Right cardiac atrium (tissue), 5 donors: ENCODE measurements around the gene INSYN2B. TPM values are rescaled to one million over a fixed set of nuclear protein-coding genes. Genes with fewer than 3 reads are reported as not detected.

ENCODE experiments used
- ATAC-seq, 2 donors: fragments of 200-7000 bp; cut with Tn5 transposase; one replicate each; pipeline versions ENCODE4 v1.8.0 to v1.9.1; 2020; ENCODE audit warnings: moderate library complexity in 2 of 2, mild to moderate bottlenecking in 1 of 2
- DNase-seq, 3 donors: peaks; one replicate each; pipeline ENCODE4 v3.0.0-alpha.2; 2020
- H3K27ac ChIP-seq: one replicate; pipeline ENCODE4 v1.5.1; 2013; ENCODE audit warnings: mild to moderate bottlenecking, low read length, control low read depth, moderate library complexity
- H3K27me3 ChIP-seq: one replicate; pipeline ENCODE4 v1.6.1; 2013; ENCODE audit not compliant: control insufficient read depth, insufficient read depth
- H3K4me1 ChIP-seq: one replicate; pipeline ENCODE4 v1.6.1; 2013; ENCODE audit warnings: low read length; ENCODE audit not compliant: control insufficient read depth, insufficient read depth
- H3K4me3 ChIP-seq: one replicate; pipeline ENCODE4 v1.5.1; 2013; ENCODE audit warnings: low read length, control low read depth
- H3K9me3 ChIP-seq: one replicate; pipeline ENCODE4 v1.6.1; 2013; ENCODE audit warnings: low read length; ENCODE audit not compliant: control insufficient read depth
- WGBS: extraction: QIAGEN DNeasy Blood & Tissue Kit; methylation state at CpG from one replicate; pipeline ENCODE4 v1.1.7; 2013; 5-methylcytosine and 5-hydroxymethylcytosine counted together
- intact Hi-C, 4 donors: fragments of 100-400 bp; cut with DNase I; formaldehyde crosslinking; loops; one replicate each; pipeline versions ENCODE4 v1.11.0 to v1.14.0; 2022 to 2023
- long read RNA-seq, 4 donors: library from polyadenylated mRNA; unstranded; transcript quantifications; one replicate each; pipeline ENCODE4 v2.0.0, GENCODE V29; 2020 to 2021
- polyA plus RNA-seq: library from polyadenylated mRNA; stranded (reverse); fragments of 200-250 nt; gene quantifications from one replicate; pipeline ENCODE4 v1.2.3, GENCODE V29; 2013
- total RNA-seq, 4 donors: library from RNA; stranded (reverse); fragmentation: NEBNext Ultra II Directional; extraction: Animal tissue kit (Norgen Biotek cat#: 25700); gene quantifications; one replicate each; pipeline ENCODE4 v1.2.1, GENCODE V29; 2021
- donor health status: healthy with polysubstance abuse.
- donor health status: DM: no; HTN: yes; CAD: no.
- donor health status: DM: no; HTN: no; CAD: no.
- donor health status: DM: no; HTN: yes; CAD: no; lungs with severe emphysema.
- donor health status: DM: yes; HTN: yes; CAD: no.

The INSYN2B gene
- total RNA-seq (1 to 10 TPM in 1 of 4 donors, under 1 TPM in 3; 0.14 to 1.4 (median 0.41) TPM), polyA plus RNA-seq (0.20 TPM)
- long read RNA-seq, donor 1, partial matches to known transcripts: 0 of 1 reads
- long read RNA-seq, donor 1, other reads (novel, unspliced or antisense): 1 of 1 reads
- long read RNA-seq, donor 2: 0 reads
- long read RNA-seq, donor 3: 0 reads
- long read RNA-seq, donor 4: 0 reads

GRCh38 chr5:169980418-169981053 lies at the start of gene INSYN2B:
INSYN2B (minus strand) TSS chr5:169980495; CDS start chr5:169883898, 96,597 bp downstream.
- Histone ChIP-seq H3K4me1 (no peaks in the 10 kb centered on the region), H3K27ac (no peak within 1 kb of the TSS), H3K4me3 (peak within 1 kb of the TSS; percentile 45), H3K9me3 (no peaks in the 10 kb centered on the region), H3K27me3 (peaks cover 4% of the 10 kb centered on the region)
- peak; percentile 90 for ATAC-seq
- WGBS: 14% methylated on average over 11 of the region's 11 CpGs
- DNase-seq: peak; percentile 69 to 88 (median 74)
- intact Hi-C loops: loop anchor here (5.0 kb wide), 1 partner anchor 278 kb away; no protein-coding TSS in a partner anchor

- Histone ChIP-seq H3K9me3 (no peaks in the 10 kb centered on the region), H3K4me3 (no peak overlapping the region), H3K27ac (no peak overlapping the region), H3K27me3 (no peaks in the 10 kb centered on the region), H3K4me1 (no peaks in the 10 kb centered on the region)
- ATAC-seq: no peak
- no peak for DNase-seq
- intact Hi-C loops: no loop called here
- WGBS: 60% methylated on average over 2 of the region's 2 CpGs
Measured at GRCh38 chr5:170028124-170028523, 47.8 kb upstream of the INSYN2B start.

DNA sequence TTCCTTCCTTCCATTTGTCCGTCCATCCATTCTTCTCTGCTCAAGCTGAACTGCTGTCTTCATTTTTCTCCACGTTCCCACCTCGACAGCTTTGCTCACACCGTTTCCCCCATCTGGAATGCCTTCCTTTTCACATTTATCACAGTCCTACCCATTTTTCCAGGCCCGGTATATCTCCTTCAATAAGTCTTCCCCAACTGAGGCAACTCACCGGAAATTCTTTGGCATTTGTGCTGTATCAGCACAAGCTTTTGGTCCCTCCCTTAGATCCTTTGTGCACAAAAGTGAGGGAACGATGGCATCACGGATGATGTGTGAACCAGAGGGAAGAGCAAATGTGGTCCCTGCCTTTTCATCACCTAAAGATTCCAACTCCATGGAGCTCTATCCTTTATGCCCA lies 45.6 kb upstream of the INSYN2B start:
- WGBS: 88% methylated on average over 8 of the region's 8 CpGs
- H3K4me1 ChIP-seq: no peaks in the 10 kb centered on the region
- no peaks in the 10 kb centered on the region for H3K9me3 ChIP-seq
- H3K27ac ChIP-seq: no peak overlapping the region
- ATAC-seq (no peak), DNase-seq (no peak)
- no peaks in the 10 kb centered on the region for H3K27me3 ChIP-seq
- H3K4me3 ChIP-seq: no peak overlapping the region
- intact Hi-C loops: no loop called here

GRCh38 chr5:170021506-170021905 lies 41.2 kb upstream of the INSYN2B start:
- intact Hi-C loops: no loop called here
- H3K4me3 ChIP-seq: no peak overlapping the region
- peaks cover 2% of the 10 kb centered on the region for H3K27me3 ChIP-seq
- DNase-seq (no peak), ATAC-seq (no peak)
- H3K27ac ChIP-seq: no peak overlapping the region
- WGBS: 57% methylated on average over 8 of the region's 8 CpGs
- no peaks in the 10 kb centered on the region for H3K4me1 ChIP-seq
- no peaks in the 10 kb centered on the region for H3K9me3 ChIP-seq

- Histone ChIP-seq H3K27ac (no peak overlapping the region), H3K9me3 (no peaks in the 10 kb centered on the region), H3K4me3 (no peak overlapping the region), H3K4me1 (no peaks in the 10 kb centered on the region), H3K27me3 (peaks cover 2% of the 10 kb centered on the region)
- no peak for ATAC-seq
- intact Hi-C loops: no loop called here
- 69% methylated on average over 3 of the region's 3 CpGs for WGBS
- DNase-seq: no peak
Measured at GRCh38 chr5:170020423-170020822, 40.1 kb upstream of the INSYN2B start.

DNA sequence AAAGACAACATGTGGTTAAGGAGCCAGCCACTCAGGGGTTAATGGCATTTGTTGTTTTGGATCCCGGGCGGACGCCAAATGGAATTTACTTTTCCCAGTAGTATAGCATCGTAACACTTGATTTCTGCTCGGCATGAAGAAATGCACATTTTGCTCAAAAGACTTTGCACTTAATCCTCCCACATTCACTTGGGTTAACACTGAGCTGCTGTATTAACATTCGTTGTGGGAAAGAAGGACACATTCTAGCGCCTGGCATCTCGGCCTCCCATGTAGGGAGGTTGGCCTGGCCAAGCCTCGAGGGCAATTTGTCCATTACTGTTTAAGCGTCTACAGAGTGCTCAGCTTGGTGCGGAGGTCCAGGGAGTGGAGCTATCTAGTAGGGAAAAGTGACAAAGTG lies 32.3 kb upstream of the INSYN2B start:
- H3K27ac ChIP-seq: no peak overlapping the region
- no peaks in the 10 kb centered on the region for H3K9me3 ChIP-seq
- intact Hi-C loops: no loop called here
- DNase-seq (no peak), ATAC-seq (no peak)
- H3K4me1 ChIP-seq: no peaks in the 10 kb centered on the region
- no peaks in the 10 kb centered on the region for H3K27me3 ChIP-seq
- 49% methylated on average over 11 of the region's 11 CpGs for whole genome bisulfite sequencing
- H3K4me3 ChIP-seq: no peak overlapping the region

DNA sequence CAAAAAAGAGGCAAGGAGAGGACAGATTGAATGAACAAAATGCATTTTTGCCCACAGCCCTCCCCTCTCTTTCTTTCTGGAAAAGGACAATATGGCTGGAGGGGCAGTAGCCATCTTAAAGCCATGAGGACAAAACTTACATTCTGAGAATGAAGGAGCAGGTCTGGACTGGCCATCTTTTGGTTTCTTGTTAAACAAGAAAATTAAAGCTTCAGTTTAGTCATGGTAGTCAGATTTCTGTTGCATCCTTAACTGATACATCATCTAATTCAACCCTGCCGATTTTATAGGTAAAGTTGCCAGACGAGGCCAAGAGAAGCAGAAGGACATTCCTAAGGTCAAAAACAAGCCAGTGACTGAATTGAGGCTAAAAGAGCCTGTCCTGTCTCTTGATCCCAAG lies 31.5 kb upstream of the INSYN2B start:
- intact Hi-C loops: no loop called here
- WGBS: 83% methylated on average over 2 of the region's 2 CpGs
- H3K9me3 ChIP-seq: no peaks in the 10 kb centered on the region
- H3K27ac ChIP-seq: no peak overlapping the region
- ATAC-seq (no peak), DNase-seq (no peak)
- no peak overlapping the region for H3K4me3 ChIP-seq
- H3K27me3 ChIP-seq: no peaks in the 10 kb centered on the region
- no peaks in the 10 kb centered on the region for H3K4me1 ChIP-seq

- H3K9me3 ChIP-seq: no peaks in the 10 kb centered on the region
- H3K4me1 ChIP-seq: no peaks in the 10 kb centered on the region
- intact Hi-C loops: no loop called here
- no peak overlapping the region for H3K27ac ChIP-seq
- WGBS: 53% methylated on average over 4 of the region's 4 CpGs
- ATAC-seq (no peak), DNase-seq (no peak)
- H3K4me3 ChIP-seq: no peak overlapping the region
- no peaks in the 10 kb centered on the region for H3K27me3 ChIP-seq
Measured at GRCh38 chr5:170010595-170010994, 30.3 kb upstream of the INSYN2B start.

DNA sequence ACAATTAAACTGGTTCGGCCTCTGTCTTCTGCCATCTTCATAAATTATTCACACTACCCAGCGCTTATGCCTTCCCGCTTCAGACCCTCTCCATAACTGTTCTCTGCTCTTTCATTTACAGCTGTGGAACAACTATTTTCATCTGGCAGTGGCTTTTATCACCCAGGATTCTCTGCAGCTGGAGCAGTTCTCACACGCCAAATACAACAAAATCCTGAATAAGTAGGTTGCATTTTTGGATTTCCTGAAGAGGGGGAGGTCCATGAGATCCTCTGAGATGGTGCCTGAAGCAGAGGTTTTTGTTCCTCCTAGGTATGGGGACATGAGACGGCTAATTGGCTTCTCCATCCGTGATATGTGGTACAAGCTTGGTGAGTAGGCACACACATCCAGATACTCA lies 28.1 kb upstream of the INSYN2B start:
- Histone ChIP-seq H3K4me3 (no peak overlapping the region), H3K4me1 (no peaks in the 10 kb centered on the region), H3K9me3 (no peaks in the 10 kb centered on the region), H3K27ac (no peak overlapping the region), H3K27me3 (no peaks in the 10 kb centered on the region)
- ATAC-seq (no peak), DNase-seq (no peak)
- WGBS: 62% methylated on average over 6 of the region's 6 CpGs
- intact Hi-C loops: no loop called here

GRCh38 chr5:170006021-170006420 lies 25.7 kb upstream of the INSYN2B start:
- WGBS: 64% methylated on average over 6 of the region's 6 CpGs
- DNase-seq (no peak), ATAC-seq (no peak)
- Histone ChIP-seq H3K27me3 (no peaks in the 10 kb centered on the region), H3K4me3 (no peak overlapping the region), H3K27ac (no peak overlapping the region), H3K4me1 (no peaks in the 10 kb centered on the region), H3K9me3 (no peaks in the 10 kb centered on the region)
- intact Hi-C loops: no loop called here

- DNase-seq (no peak), ATAC-seq (no peak)
- 92% methylated on average over 2 of the region's 2 CpGs for WGBS
- H3K27me3 ChIP-seq: no peaks in the 10 kb centered on the region
- intact Hi-C loops: no loop called here
- no peaks in the 10 kb centered on the region for H3K4me1 ChIP-seq
- no peaks in the 10 kb centered on the region for H3K9me3 ChIP-seq
- no peak overlapping the region for H3K4me3 ChIP-seq
- H3K27ac ChIP-seq: no peak overlapping the region
Measured at GRCh38 chr5:170000155-170000554, 19.9 kb upstream of the INSYN2B start.
